ENCODE measurements around the gene LRRC4. TPM values are rescaled to one million over a fixed set of nuclear protein-coding genes. Genes with fewer than 3 reads are reported as not detected.

The LRRC4 gene
- total and polyA plus RNA-seq, 8 donors, result 0.45 to 61.8 (median 1.1) TPM; not detected in 1

- WGBS, 5 donors, result 61 to 81% (median 66%) methylated on average over 5 of the region's 5 CpGs
- intact Hi-C loops (cut with DNase I; ENCODE audit: low total_unique reads), result no loop called here
- no peak for DNase-seq
- TF ChIP-seq POLR2AphosphoS5 (IDR thresholded peaks at IDR 0.05), result no peak
- no peak for TF ChIP-seq EP300 (IDR thresholded peaks at IDR 0.05)
- no peak for TF ChIP-seq POLR2A (IDR thresholded peaks at IDR 0.05)
- TF ChIP-seq CTCF (IDR thresholded peaks at IDR 0.05), result no peak
- H3K9me3 ChIP-seq, result no peaks in the 10 kb centered on the region
- peaks cover 0 to 23% (median 8%) of the 10 kb centered on the region in 4 donors for H3K36me3 ChIP-seq
- H3K27me3 ChIP-seq, result no peaks in the 10 kb centered on the region
- H3K27ac ChIP-seq, result no peak overlapping the region
- peaks cover 9 to 52% (median 31%) of the 10 kb centered on the region in 4 donors for H3K4me1 ChIP-seq
- H3K4me3 ChIP-seq, result no peak overlapping the region
These were observed 23.1 kb downstream of the LRRC4 start for GRCh38 chr7:128008141-128008540.

GRCh38 chr7:128007303-128007680, 23.9 kb downstream of the LRRC4 start:
- Histone ChIP-seq H3K4me3 (no peak overlapping the region), H3K4me1 (peaks cover 9 to 55% (median 31%) of the 10 kb centered on the region in 4 donors), H3K9me3 (no peaks in the 10 kb centered on the region), H3K36me3 (peaks cover 0 to 14% (median 3%) of the 10 kb centered on the region in 4 donors), H3K27ac (no peak overlapping the region), H3K27me3 (no peaks in the 10 kb centered on the region)
- intact Hi-C loops (cut with DNase I; ENCODE audit: low total_unique reads), result no loop called here
- no peak for DNase-seq
- 70 to 88% (median 75%) methylated on average over 3 of the region's 3 CpGs for WGBS, 5 donors
- TF ChIP-seq POLR2A (IDR thresholded peaks at IDR 0.05) (no peak), EP300 (IDR thresholded peaks at IDR 0.05) (no peak), POLR2AphosphoS5 (IDR thresholded peaks at IDR 0.05) (no peak)

- H3K27me3 ChIP-seq, result no peaks in the 10 kb centered on the region
- DNase-seq, result no peak
- peaks cover 9 to 55% (median 31%) of the 10 kb centered on the region in 4 donors for H3K4me1 ChIP-seq
- WGBS, 5 donors, result 86 to 96% (median 95%) methylated on average over 5 to 8 of the region's 8 CpGs
- no peak for TF ChIP-seq POLR2AphosphoS5 (IDR thresholded peaks at IDR 0.05)
- no peak for TF ChIP-seq CTCF (IDR thresholded peaks at IDR 0.05)
- no peak for TF ChIP-seq POLR2A (IDR thresholded peaks at IDR 0.05)
- no peak for TF ChIP-seq EP300 (IDR thresholded peaks at IDR 0.05)
- intact Hi-C loops (cut with DNase I; ENCODE audit: low total_unique reads), result no loop called here
- peaks cover 0 to 13% (median 2%) of the 10 kb centered on the region in 4 donors for H3K36me3 ChIP-seq
- no peaks in the 10 kb centered on the region for H3K9me3 ChIP-seq
- H3K4me3 ChIP-seq, result no peak overlapping the region
- no peak overlapping the region for H3K27ac ChIP-seq
These were observed 24.5 kb downstream of the LRRC4 start for GRCh38 chr7:128006550-128007302.

- peaks cover 0 to 13% (median 2%) of the 10 kb centered on the region in 4 donors for H3K36me3 ChIP-seq
- peaks cover 9 to 48% (median 31%) of the 10 kb centered on the region in 4 donors for H3K4me1 ChIP-seq
- TF ChIP-seq POLR2A (IDR thresholded peaks at IDR 0.05) (no peak), EP300 (IDR thresholded peaks at IDR 0.05) (no peak), CTCF (IDR thresholded peaks at IDR 0.05) (no peak), POLR2AphosphoS5 (IDR thresholded peaks at IDR 0.05) (no peak)
- WGBS, 5 donors, result 42 to 68% (median 60%) methylated on average over 3 of the region's 3 CpGs
- intact Hi-C loops (cut with DNase I; ENCODE audit: low total_unique reads), result no loop called here
- no peaks in the 10 kb centered on the region for H3K27me3 ChIP-seq
- H3K9me3 ChIP-seq, result no peaks in the 10 kb centered on the region
- H3K27ac ChIP-seq, result peak overlapping the region in 1 of 5 donors; percentile 10
- no peak for DNase-seq
- H3K4me3 ChIP-seq, result no peak overlapping the region
These were observed 25.5 kb downstream of the LRRC4 start for GRCh38 chr7:128005759-128006159.

- H3K4me1 ChIP-seq, result peaks cover 9 to 44% (median 31%) of the 10 kb centered on the region in 4 donors
- no peak for DNase-seq
- no peak overlapping the region for H3K27ac ChIP-seq
- H3K9me3 ChIP-seq, result no peaks in the 10 kb centered on the region
- intact Hi-C loops (cut with DNase I; ENCODE audit: low total_unique reads), result no loop called here
- WGBS, 5 donors, result 88 to 94% (median 91%) methylated on average over 7 of the region's 7 CpGs
- no peak for TF ChIP-seq POLR2AphosphoS5 (IDR thresholded peaks at IDR 0.05)
- TF ChIP-seq EP300 (IDR thresholded peaks at IDR 0.05), result no peak
- no peak for TF ChIP-seq POLR2A (IDR thresholded peaks at IDR 0.05)
- TF ChIP-seq CTCF (IDR thresholded peaks at IDR 0.05), result no peak
- no peak overlapping the region for H3K4me3 ChIP-seq
- peaks cover 0 to 13% (median 2%) of the 10 kb centered on the region in 4 donors for H3K36me3 ChIP-seq
- H3K27me3 ChIP-seq, result no peaks in the 10 kb centered on the region
These were observed 26.1 kb downstream of the LRRC4 start for GRCh38 chr7:128005117-128005516.

Data from stomach (tissue), 9 donors.